ENCODE results near the gene GPR173. TPM values are rescaled to one million over a fixed set of nuclear protein-coding genes. Genes with fewer than 3 reads are reported as not detected.

GPR173 gene, protein sequence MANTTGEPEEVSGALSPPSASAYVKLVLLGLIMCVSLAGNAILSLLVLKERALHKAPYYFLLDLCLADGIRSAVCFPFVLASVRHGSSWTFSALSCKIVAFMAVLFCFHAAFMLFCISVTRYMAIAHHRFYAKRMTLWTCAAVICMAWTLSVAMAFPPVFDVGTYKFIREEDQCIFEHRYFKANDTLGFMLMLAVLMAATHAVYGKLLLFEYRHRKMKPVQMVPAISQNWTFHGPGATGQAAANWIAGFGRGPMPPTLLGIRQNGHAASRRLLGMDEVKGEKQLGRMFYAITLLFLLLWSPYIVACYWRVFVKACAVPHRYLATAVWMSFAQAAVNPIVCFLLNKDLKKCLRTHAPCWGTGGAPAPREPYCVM
- 10 to 100 TPM; 14.5 to 17.9 (median 15.2) TPM for polyA plus RNA-seq (ENCODE audit: insufficient read length in 4 of 4)

DNA sequence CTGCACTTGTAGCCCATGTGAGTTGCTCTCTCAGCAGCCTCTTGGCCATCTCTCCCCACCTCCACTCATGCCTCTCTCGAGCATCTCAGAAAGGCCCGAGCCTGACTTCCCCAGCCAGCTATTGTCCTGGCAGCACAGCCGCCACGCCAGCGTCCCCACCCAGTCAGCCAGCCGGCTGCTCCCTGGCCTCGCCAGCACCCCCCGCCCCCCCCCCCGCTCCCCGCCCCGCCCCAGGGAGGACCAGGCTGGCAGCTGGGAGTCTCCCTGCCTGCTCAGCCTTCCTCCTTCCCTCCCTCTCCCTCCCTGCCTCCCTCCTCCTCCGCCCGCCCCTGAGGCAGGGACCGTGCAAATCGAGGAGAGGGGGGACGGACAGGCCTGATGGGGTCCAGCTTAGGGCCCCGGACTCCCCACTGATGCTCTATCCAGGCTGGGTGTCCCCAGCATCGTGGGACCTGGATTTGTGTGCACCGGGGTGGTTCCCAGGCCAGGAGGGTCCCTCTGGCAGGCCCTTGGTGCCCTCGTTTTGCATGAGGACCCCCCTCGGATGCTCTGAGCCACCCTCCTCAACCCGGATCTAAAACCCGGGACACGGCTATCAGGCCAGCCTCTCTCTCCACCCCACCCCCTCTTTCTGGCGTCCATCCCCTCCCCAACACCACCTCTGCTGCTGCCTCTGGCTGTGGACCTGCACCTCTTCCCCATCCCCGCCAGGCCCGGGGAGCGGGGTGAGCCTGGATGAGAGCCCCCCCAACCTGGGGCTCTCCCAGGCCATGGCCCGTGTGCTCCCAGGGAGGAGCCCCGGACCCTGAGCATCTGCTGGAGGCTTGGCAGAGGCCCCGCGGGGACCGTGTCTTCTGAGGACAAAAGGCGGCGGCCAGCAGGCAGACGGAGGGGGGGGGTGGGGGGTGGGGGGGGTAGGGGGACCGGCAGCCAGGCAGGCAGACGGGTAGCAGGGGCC lies at the start of gene GPR173:
TSS of gene GPR173 (plus strand) at position 621 of the 958 bp plus-strand sequence. CDS start 27,833 bp downstream, outside the sequence.
- DNase-seq (ENCODE audit: low read depth in 4 of 4, low spot score in 3 of 4) = peak in 3 of 4 donors; percentile 39 to 57 (median 54)

DNA sequence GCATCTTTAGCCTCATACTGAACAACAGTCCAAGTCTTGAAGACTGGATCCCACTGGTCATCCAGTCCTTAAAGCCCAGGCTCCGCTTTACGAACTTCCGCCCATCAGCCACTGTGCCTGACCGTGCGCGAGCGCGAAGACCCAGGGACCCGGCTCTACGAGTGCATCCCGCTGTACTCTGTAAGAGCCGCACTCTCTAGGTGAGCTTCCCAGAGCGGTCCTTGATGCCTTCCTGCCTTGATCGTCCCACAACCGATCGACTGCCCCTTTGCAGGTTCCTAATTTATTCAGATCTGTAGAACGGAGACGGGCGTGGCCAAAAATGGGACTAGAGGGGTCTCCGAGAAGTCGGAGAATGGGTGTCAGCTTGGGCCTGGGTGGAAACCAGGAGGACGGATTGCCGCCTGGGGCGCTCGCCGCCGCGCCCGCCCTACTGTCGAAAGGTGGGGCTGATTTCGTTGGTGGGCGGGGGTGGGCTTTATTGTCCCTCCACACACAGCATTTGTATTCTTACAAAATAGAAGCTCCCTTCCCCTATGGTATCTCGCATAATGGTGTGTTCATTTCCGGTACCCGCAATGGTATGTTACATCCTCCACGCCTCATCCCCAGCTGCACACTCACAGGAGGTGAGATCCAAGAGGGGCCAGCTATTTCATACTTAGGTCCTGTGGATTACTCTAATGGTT lies 48.0 kb upstream of the GPR173 start:
- no peak for DNase-seq (ENCODE audit: low read depth in 4 of 4, low spot score in 3 of 4)

DNA sequence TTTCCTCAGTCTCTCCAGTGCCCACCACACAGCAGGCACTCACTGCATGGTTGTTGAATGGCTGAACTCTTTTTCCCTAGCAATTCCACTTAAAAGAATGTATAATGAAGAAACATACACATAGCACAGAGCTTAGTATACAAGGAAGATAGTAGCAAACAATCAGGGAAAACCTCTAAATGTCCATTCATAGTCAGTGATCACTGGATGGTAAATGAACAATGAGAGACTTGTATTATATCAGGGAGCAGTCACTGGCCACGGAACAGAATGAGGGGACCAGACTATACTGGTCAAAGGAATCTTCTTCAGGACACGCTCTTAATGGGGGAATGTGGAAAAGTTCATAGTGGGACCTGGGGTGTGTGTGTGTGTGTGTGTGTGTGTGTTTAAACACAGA lies 46.6 kb upstream of the GPR173 start:
- no peak for DNase-seq (ENCODE audit: low read depth in 4 of 4, low spot score in 3 of 4)

DNA sequence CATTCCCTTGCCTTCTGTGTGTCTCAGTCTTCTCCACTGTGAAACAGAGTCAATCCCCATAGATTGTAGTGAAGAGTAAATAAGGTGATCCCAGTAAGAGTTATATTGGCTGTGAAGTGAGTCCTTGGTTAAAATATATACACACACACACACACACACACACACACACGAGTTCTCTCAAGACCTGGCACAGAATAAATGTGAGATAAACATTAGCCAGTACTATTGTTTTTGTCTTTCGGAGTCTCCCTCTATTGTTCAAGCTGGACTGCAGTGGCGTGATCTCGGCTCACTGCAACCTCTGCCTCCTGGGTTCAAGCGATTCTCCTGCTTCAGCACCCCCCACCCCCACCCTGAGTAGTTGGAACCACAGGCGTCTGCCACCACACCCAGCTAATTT lies 45.5 kb upstream of the GPR173 start:
- DNase-seq (ENCODE audit: low read depth in 4 of 4, low spot score in 3 of 4) = no peak

DNA sequence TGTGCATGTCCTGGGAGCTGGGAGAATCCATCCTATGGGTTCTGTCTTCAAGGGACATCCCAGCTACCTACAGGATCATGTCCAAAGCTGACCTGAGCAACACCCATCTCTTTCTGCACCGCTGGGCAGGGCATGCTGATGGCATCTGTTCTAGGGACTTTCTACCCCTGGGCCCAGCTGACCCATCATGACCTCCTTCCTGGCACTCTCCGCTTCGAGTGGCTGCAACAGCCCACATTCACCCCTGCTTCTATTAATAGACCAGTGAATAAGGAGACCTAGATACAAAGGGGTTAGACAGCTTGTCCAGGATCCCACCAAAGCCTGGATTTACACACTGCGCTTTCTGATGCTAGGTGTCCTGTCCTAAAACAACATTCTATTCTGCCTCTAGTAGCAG lies 44.6 kb upstream of the GPR173 start:
- no peak for DNase-seq (ENCODE audit: low read depth in 4 of 4, low spot score in 3 of 4)

DNA sequence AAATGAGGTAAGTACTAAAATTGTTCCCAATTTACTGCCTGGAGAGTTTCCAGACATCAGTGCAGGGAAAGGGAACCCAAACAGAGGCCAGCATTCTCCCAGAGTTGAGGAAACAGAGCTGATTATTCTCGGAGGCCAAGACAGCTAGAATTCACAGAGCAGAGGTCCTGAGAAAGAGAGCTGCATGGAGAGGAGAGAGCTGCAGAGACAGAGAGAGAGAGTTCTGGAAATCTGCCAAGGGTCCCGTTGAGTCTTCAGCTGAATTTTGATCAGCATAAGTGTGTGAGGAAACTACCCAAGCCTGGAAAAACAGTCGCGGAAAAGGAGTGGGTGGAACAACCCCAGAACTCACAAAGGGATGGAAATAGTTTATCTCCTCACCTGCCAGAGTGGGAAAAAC lies 43.8 kb upstream of the GPR173 start:
- no peak for DNase-seq (ENCODE audit: low read depth in 4 of 4, low spot score in 3 of 4)

DNA sequence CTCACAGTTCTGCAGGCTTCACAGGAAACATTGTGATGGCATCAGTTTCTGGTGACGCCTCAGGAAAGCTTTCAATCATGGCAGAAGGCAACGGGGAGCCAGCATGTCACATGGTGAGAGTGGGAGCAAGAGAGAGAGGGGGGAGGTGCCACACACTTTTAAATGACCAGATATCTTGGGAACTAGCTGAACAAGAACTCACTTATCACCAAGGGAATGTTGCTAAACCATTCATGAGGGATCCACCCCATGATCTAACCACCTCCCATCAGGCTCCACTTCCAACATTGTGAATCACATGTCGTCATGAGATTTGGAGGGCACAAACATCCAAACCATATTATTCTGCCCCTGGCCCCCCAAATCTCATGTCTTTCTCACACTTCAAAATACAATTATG lies 43.3 kb upstream of the GPR173 start:
- no peak for DNase-seq (ENCODE audit: low read depth in 4 of 4, low spot score in 3 of 4)

DNA sequence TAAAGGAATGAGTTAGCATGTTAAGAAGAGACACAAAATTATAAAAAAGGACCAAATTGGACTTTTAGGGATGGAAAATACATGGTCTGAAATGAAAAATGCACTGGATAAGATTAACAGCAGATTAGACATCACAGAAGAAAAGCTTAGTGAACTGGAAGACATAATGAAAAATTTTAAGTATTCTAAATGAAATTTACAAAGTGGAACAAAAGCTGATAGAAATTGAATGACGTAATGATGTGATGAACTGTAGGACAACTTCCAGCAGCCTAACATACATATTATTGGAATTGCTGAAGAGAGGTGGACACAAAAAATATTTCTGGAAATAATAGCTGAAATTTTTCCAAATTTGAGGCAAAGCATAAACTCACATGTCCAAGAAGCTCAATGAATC lies 39.6 kb upstream of the GPR173 start:
- no peak for DNase-seq (ENCODE audit: low read depth in 4 of 4, low spot score in 3 of 4)

DNA sequence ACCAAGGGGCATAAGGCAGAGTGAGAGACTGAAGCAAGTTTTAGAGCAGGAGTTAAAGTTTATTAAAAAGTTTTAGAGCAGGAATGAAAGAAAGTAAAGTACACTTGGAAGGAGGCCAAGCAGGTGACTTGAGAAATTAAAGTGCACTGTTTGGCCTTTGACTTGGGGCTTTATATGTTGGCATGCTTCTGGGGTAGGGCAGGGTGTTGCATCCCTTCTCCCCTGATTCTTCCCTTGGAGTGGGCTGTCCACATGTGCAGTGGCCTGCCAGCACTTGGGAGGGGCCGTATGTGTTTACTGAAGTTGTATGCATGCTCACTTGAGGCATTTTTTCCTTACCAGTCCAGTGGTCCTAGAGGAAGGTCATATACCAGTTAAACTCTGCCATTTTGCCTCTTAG lies 35.3 kb upstream of the GPR173 start:
- no peak for DNase-seq (ENCODE audit: low read depth in 4 of 4, low spot score in 3 of 4)

DNA sequence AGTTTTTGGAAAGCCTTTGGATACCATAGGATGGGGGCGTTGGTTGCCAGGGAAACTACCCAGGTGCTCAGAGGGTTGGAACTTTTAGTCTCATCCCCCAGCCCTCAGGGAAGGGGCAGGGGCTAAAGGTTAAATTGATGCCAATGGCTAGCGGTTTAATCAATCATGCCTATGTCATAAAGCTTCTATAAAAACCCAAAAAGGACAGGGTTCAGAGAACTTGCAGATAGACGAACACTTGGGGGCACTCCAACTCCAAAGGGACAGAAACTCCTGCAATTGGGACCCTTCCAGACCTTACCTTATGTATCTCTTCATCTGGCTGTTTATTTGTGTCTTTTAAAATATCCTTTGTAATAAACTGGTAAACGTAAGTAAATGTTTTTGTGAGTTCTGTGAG lies 30.0 kb upstream of the GPR173 start:
- DNase-seq (ENCODE audit: low read depth in 4 of 4, low spot score in 3 of 4) = no peak

DNA sequence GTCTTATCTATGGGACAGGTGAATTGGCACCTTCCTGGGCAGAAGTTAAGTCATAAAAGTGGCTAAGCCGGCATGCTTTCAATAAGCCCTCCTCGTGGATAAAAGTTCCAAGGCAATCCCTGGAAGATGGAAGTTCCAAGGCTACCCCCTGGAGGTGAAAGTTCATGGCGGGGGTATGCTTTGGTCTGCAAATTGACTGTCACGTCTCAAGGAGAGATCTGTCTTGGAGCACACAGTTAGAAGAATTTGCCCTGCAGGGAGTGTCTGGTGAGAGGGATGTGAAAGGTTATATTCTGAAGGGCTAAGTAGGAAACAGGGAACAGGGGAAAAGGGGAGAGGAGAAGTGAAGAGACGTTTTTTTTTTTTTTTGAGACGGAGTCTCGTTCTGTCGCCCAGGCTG lies 26.2 kb upstream of the GPR173 start:
- DNase-seq (ENCODE audit: low read depth in 4 of 4, low spot score in 3 of 4) = no peak

DNA sequence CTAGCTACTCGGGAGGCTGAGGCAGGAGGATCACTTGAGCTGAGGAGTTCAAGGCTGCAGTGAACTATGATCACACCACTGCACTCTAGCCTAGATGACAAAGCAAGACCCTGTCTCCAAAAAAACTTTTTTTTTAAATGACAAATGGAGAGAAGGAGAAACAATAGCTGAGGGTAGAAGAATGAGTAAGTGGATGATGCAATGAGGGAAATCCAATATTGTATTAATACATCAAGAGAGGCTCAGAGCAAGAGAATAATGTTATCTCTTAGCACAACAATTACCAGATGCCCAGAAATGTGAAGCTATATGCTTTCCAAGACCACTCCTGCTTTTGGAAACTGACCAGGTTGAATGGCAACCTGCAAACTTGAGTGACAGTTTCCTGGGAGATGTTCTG lies 19.9 kb upstream of the GPR173 start:
- DNase-seq (ENCODE audit: low read depth in 4 of 4, low spot score in 3 of 4) = no peak

DNA sequence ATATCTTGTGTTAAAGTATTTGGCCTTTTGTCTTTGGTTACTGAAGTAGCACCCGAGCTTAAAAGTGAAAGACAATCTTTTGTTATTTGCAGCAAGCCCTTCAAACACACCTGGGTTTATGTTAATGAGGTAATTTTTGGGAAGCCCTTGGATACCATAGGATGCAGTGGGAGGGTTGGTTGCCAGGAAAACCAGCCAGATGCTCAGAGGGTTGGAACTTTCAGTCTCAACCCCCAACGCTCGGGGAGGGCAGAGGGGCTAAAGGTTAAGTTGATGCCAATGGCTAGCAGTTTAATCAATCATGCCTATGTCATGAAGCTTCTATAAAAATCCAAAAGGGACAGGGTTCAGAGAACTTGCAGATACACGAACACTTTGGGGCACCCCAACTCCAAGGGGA lies 17.2 kb upstream of the GPR173 start:
- DNase-seq (ENCODE audit: low read depth in 4 of 4, low spot score in 3 of 4) = no peak

DNA sequence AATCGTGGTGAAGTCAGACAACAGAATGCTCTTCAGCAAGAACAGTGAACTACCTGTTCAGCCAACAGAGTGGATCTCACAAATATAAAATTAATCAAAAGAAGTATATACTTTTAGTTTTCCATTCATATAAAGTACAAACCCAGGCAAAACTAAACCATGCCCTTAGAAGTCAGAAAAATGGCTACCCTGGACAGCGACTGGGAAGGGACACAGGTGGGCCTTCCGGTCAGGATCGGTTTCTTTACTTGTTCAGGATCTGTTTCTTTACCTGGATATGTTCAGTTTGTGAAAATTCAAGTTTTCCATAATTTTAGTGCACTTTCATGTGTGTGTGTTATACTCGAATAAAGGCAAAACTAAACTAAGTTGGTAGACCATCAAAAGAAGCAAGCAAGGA lies 12.4 kb upstream of the GPR173 start:
- no peak for DNase-seq (ENCODE audit: low read depth in 4 of 4, low spot score in 3 of 4)

DNA sequence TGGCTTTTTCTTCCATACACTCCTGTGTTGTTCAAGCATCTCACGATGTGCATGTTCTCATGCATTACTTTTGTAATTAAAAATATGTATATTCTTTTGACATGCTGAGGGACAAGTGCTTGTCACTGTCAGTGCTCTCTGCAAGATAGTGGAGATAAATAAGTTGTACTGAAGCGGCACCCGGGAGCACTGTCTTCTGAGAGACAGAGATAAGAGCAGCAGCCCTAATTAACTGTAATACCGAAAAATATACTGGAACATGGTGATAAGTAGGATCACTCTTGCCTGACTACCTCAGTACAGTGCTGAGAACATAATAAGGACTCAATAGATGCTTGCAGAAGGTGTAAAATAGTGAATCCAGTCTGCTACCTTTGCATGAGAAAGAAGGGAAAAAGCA lies 9.4 kb upstream of the GPR173 start:
- no peak for DNase-seq (ENCODE audit: low read depth in 4 of 4, low spot score in 3 of 4)

DNA sequence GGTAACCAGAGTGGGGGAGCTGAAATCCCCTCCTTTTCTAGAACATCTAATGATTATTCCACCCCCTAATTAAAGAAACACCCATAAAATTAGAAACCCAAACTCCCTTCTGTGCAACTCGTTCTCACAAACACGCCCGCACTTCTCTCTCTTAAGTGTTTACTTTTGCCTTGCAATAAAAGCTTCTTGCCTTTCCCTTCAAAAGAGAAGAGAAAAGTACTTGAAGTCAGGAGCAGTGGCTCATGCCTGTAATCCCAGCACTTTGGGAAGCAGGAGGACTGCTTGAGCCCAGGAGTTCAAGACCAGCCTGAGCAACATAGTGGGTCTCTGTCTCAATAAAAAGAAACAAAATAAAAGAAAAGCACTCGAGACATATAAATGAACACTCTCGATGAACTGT lies 3.6 kb upstream of the GPR173 start:
- DNase-seq (ENCODE audit: low read depth in 4 of 4, low spot score in 3 of 4) = no peak

DNA sequence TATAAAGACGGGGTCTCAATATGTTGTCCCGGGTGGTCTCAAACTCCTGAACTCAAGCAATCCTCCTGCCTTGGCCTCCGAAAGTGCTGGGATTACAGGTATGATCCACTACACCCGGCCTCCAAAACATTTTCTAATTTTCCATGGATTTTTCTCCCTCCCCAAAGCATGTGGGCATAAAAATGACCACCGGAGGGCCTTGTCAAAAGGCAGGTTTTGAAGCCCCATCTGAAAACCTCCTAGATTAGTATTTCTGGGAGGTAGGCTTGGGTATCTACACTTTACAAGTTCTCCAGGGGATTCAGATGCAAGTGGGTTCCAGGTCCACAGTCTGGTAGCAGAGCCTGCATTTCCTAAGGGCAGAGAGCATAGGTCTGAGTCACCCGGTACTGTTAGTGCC lies 1.4 kb upstream of the GPR173 start:
- DNase-seq (ENCODE audit: low read depth in 4 of 4, low spot score in 3 of 4) = no peak

DNA sequence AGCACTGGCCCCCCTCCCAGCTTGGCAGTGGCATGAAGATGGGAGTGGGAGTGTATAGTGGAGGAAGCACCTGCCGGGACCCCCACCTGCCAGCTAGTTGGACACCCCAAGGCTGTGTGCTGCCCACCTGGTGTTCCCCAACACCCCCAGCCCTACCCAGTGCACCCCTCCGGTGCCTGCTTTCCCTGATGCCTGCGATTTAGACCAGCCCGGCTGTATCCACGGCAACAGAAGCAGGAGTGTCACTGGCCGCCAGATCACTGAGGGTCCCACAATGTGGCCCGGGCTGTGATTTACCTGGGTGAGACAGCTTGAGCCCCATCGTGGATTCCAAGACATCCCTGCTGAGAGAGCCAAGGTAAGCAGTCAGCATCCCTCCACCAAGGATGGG lies 533 bp downstream of the GPR173 start:
- no peak for DNase-seq (ENCODE audit: low read depth in 4 of 4, low spot score in 3 of 4)

DNA sequence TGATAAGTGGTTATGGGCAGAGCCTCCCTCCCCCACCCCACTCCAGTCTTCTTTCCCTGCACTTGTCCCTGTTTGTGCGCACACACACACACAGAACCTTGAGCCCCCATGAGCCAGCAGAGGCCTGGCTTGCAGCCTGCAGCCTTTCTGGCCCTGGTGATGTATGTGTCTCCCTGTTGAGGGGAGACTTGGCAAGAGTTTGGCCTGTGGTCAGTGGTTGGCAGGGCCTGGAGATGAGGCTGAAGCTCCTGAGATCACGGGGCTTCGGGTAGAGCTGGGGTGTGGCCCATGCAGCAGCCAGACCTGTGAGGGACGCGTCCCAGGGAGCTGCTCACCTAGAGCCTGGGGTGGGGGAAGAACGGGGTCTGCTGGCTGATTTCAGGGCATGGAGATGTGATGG lies 2.3 kb downstream of the GPR173 start:
- no peak for DNase-seq (ENCODE audit: low read depth in 4 of 4, low spot score in 3 of 4)

DNA sequence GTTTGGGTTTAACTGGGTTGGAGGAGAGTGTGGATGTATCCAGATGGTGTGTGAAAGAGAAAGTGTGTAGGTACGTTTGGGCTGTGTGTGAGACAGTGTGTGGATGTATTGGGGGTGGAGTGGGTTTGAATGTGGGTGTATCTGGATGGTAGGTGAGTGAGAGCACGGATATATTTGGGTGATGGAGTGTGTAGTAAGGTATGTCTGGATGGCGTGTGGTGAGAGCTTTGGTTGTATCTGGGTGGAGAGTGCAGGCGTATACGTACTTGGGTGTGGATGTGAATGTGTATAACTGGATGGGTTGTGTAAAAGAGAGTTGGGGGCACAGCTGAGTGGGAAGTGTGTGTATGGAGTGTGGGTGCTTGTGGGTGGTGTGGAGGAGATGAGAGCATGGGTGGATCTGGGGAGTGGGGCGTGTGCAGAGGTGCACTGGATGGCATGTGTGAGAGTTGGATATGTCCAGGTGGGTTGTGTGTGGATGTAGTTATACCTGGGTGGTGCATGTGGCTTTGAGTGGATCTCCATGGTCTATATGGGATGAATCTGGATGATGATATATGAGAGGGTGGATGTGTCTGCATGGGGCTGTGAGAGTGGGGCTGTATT lies 6.8 kb downstream of the GPR173 start:
- no peak for DNase-seq (ENCODE audit: low read depth in 4 of 4, low spot score in 3 of 4)

DNA sequence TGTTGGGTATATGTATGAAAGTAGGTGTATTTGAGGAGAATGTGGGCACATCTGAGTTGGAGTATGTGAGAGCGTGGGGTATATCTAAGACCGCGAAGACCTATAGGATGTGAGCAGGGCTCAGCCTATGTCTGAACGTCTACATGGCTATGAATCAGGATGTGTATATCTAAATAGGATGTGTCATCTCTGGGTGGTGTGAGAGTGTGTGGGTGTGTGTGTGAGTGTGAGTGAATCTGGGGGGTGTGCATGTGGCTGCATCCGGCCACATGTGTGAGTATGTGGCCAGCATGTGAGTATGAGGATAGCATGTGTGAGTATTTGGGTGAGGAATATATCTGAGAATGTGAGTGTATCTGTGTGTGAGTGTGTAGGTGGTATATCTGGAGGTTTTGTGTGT lies 7.7 kb downstream of the GPR173 start:
- no peak for DNase-seq (ENCODE audit: low read depth in 4 of 4, low spot score in 3 of 4)

Data from right renal pelvis (tissue), 4 donors.